Smooth muscle cell of the brain vasculature (primary cell): ENCODE measurements around the gene APOM.
A peak's percentile ranks its signal among the peaks of the same experiment; 100 is the strongest.

Experiments used
- DNase-seq: peaks from one replicate; pipeline ENCODE4 v3.0.0-alpha.2; 2012; ENCODE audit warnings: low read depth, low spot score

APOM gene

GRCh38 chr6:31680226-31681134, 24.8 kb downstream of the APOM start, which contains the start of gene LY6G5C:
LY6G5C (minus strand) TSS chr6:31681067; CDS start chr6:31680373, 694 bp downstream.
- DNase-seq, result peak; percentile 72

DNA sequence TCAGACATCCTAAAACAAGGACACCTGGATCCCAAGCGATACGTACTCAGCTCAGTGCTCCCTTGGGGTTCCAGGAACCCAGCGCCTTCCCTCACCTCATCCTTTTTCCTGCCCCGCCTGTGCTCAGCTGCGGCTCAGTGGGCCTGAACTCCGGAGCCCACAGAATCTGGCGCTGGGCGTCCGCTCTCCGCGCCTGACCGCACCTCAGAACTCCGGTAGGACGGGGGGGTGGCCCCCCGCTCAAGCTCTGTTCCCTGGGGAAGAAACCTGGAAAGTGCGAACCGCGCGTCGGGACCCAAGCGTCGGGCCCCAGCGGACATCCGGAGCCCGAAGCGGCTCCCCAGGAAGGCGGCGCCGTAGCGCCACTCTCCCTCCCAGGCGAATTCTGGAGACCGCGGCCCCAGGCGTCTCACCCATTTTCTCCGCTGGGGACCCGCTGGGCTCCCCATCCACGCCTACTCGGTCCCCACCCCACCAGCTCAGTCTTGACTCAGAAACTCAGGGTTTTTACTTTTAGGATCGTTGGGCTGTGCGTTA, 25.5 kb downstream of the APOM start:
- DNase-seq, result no peak

- no peak for DNase-seq
Observed at GRCh38 chr6:31683591-31683990, 27.9 kb downstream of the APOM start.

DNA sequence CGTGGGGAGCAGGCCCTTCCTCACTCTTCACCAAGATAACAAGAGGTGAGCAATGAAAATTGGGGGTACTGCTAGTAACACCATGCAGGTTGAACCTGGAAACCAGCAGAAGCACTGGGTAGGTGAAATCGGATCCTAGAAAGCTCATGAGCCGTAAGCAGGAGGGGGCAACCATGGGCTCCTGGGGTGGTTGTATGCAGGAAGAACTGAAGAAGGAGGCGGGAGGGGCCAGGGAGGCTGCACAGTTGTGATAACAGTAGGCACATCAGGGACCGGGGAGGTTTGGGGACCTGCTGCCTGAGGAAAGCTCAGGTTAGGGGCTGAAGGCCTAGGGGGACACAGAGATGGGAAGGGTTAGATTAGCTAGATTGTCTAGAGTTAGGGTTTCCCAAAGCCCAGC, 30.8 kb downstream of the APOM start:
- DNase-seq, result no peak

DNA sequence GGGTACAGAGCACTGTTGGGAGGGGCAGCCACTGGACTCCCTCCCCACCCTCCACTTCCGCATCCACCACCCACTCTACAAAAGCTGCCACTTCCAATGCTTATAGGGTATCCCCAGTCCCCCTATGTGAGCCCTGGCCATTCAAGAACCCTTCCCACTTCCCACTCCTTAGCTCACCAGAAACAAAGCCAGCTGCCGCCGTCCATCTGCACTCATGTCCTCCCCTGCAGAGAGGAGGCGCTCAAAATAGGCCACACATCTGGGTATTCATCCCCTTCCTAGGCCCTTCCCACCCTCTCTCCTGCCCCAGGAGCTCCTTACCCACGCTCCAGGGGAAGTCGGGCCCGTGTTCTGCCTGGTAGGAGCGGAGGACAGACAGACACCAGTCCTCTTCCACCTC, 31.6 kb downstream of the APOM start:
- no peak for DNase-seq

DNA sequence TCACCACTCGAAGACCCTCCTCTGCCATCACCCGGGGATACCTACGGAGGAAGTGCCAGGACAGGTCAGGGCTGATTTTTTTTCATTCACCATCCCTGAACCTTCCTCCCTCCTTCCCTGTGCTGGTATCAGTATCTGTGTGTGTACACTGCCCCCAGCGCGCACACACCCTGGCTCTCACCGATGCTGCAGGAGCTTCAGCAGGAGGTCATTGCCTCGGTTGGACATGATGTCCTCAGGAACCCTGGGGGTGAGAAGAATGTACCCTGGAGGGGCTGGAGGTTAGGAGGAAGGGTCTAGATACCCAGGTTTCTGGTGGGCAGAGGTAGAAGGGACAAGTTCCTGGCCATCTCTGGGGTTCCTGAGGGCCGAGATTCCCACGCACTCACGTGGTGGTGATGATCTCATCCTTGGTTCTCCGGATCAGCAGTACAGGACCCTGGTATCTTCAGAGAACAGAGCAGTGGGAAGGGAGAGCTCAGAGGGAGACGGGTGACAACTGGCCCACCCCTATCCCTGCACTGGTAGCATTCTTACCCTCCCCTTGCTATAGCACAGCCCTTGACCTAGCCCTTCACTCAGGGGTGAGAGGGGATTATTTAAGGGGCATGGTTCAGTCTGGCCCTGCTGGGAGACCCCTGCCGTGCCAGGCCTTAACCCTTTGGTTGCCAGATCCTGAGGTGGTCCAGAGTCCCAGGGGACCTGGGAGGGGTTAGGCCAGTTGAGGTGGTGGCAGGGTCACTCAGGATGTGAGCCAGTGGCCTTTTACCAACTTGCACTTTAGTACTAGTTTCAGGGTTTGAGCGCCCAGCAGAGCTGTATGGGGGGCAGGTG, 32.4 kb downstream of the APOM start:
- DNase-seq, result no peak

DNA sequence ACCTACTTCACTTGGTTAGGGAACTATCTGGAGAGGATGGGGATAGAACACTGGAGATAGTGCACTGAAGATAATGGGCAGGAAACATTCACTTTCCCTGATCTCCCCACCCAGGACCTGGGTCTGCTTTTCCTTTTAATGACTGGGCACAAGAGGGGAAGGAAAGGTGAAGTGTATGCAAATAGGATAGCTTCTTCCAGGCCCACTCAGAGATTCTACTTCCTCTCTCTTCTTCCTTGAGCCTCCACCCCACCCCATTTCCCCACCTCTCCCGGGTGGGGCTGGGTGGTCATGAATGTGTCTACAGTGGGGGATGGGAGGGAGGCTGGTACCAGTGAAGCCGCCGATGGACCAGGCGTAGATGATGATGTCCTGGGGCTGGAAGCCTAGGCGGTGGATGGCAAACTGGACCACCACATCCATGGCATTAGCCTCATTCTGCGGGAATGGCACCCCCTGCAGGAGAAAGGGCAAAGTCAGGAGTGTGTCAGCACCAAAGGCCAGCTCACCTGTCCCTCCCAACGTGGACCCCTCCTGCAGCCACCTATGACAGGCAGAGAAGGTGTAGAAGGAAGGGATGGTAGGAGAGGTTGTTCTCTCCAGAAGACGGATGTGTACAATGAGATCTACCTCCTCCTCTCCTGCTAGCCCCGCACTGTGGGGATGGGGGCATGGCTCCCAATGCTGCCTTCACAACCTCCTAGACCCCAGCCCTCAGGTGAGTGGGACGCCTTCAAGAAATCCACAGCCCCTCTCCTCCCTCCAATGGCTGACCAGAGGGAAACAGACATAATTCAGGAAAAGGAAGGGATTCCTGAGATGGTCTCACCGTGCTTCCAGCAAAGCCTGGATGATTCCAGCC, 33.8 kb downstream of the APOM start:
- no peak for DNase-seq

- no peak for DNase-seq
Observed at GRCh38 chr6:31690231-31691077, 34.8 kb downstream of the APOM start.

DNA sequence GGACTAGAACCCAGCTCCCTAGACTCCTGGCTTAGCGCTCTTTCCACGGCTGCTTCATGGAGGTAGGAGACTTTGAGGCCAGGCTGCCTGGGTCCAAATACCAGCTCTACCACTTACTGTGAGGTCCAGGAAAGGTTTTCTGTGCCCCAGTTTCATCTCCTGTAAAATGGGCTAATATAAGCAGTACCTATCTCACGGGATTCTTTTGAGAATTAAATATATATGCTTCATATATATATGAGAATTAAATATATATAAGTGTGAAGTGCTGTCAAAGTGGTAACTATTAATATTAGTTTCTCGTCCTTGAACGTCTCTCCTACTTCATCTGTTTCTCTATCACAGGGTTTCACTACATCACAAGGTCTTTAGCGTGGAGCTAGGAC, 35.4 kb downstream of the APOM start:
- DNase-seq, result no peak

GRCh38 chr6:31691564-31692108, 35.9 kb downstream of the APOM start:
- DNase-seq, result no peak

DNA sequence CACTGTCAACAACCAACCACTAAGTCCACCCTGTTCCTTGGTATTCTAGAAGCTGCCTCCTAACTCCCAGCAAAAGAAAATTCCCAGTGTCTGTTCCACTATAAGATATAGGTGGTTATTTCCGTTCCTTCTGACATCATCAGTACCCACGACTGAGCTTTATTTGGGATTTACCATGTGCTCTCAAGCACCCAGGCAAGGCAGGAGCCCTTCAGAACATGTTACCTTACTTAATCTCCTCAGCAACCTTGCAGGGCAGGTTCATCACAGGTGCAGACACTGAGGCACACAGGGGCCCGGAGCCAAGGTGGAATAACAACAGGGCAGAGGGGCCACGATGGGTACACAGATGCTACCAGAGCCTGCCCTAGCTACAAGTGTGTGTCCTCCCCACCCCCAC, 36.7 kb downstream of the APOM start:
- DNase-seq, result no peak

GRCh38 chr6:31692886-31693285, 37.2 kb downstream of the APOM start:
- no peak for DNase-seq

DNA sequence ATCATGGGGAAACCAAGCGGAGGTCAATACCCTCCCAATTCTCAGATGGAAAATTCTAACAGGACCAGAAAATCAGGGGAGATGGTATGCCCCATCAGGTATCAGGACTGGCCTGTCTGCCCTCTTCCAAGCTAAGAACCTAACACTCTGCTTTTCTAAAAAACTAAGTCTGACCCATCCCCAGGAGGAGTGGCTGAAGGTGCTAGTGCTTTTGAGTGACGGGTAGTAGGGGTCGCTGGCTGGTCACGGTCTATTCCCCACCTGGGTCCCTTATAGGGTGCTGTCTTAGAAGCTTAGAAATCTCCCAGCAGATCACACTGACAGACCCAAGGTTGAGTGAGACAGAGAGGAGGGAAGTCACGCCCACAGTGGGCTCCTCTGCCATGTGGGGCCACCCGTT, 37.8 kb downstream of the APOM start:
- no peak for DNase-seq

DNA sequence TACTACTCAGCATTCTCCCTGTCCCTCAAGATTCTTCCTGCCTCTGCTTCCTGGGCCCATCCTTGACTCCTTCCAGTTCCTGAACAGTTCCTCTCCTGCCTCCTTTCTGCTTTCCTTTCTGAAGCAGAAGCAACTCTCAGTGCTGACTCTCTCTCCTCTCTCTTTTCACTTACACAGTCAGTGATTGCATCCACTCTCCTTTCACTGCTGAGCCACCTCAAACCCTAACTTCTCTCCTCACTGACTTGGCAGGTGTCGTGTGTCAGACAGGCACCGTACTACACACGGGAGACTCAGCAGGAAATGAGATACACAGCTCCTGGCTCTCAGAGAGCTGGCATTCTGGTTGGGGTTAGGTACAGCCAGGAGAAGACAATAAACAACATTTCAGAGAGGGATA, 41.9 kb downstream of the APOM start:
- DNase-seq, result no peak

- DNase-seq, result no peak
Observed at GRCh38 chr6:31700740-31701401, 45.2 kb downstream of the APOM start.

- DNase-seq, result no peak
Observed at GRCh38 chr6:31701666-31702404, 46.1 kb downstream of the APOM start.

- no peak for DNase-seq
Observed at GRCh38 chr6:31702405-31702818, 46.7 kb downstream of the APOM start.

DNA sequence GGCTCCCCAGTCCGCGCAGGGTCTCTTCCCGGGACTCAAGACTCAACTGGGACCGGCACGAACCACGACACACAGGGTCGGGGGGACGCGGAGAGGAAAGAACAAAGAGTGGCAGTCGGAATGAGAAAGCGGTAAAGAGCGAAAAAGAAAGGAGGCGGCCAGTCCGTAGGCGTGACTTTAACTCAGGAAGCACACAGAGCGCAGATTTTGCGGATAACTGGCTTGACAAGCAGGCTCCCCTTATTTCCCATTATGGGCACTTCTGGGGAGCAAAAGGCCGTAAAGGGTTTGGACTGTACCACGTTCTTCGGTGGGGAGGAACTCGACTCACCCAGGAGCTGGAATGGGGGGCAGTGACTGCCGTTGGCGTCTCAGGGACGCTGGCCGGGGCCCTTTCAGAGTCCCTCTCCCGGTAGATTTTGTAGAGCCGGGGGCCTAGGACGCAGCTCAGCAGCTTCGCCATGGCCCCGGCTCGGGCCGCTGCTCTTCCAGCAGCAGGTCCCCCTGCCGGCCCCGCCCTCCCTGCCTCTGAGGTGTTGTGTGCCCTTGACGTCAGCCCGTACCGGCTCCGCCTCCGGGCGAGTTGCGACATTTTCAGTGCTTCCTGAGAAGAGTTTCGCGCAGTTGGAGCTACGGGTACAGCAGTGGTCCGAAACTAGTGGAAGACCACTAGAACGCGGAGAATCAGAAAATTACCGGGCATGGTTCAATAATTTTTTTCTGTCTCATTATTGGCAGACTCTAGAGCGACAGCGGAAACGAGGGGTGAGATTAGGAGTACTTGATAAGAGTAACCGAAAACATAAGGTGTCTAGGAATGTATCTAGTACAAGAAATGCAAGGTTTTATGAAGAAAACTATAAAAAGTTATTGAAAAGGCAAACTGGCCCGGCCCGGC, 47.4 kb downstream of the APOM start, which contains the start of gene ABHD16A:
Gene ABHD16A, minus strand, starts transcription at position 506 of the 898 bp plus-strand sequence. Its CDS starts 43 bp downstream, at position 463.
- DNase-seq, result peak; percentile 99
